CD4-positive, alpha-beta memory T cell (primary cell): Measurements from ENCODE around the gene CFAP100. TPM values are rescaled to one million over a fixed set of nuclear protein-coding genes. Genes with fewer than 3 reads are reported as not detected.

Experiments
- CTCF ChIA-PET: fragments of 350-600 bp; sonication (Branson Sonifier 250); formaldehyde crosslinking; loops from one replicate; lab custom pipeline; 2021; ENCODE audit warnings: inconsistent platforms; ENCODE audit not compliant: partially characterized antibody; lab: Charles Lee
- POLR2A ChIA-PET: fragments of 350-600 bp; sonication (Branson Sonifier 250); formaldehyde crosslinking; loops from one replicate; lab custom pipeline; 2021; ENCODE audit not compliant: partially characterized antibody; lab: Charles Lee
- DNase-seq, 5 donors: peaks; one replicate each; pipeline versions ENCODE4 v3.0.0 to v3.0.0-alpha.2; 2020 to 2022; ENCODE audit warnings: mixed read lengths in 1 of 5
- H3K27ac ChIP-seq: one replicate; pipeline ENCODE4 v1.7.0; 2013; ENCODE audit warnings: low read depth, low read length
- H3K27me3 ChIP-seq: 2 replicates; pipeline ENCODE4 v1.7.0; 2013; ENCODE audit warnings: mild to moderate bottlenecking, low read length, moderate library complexity; ENCODE audit not compliant: insufficient read depth
- H3K36me3 ChIP-seq: 2 replicates; pipeline ENCODE4 v1.7.0; 2013; ENCODE audit warnings: mild to moderate bottlenecking, low read length, moderate library complexity; ENCODE audit not compliant: insufficient read depth
- H3K4me1 ChIP-seq: 2 replicates; pipeline ENCODE4 v1.7.0; 2013; ENCODE audit warnings: mild to moderate bottlenecking, low read length, moderate library complexity; ENCODE audit not compliant: insufficient read depth
- H3K4me3 ChIP-seq, 2 donors: one replicate each; pipeline ENCODE4 v1.7.0; 2013; ENCODE audit warnings: low read length in 2 of 2, mild to moderate bottlenecking in 1 of 2
- H3K9me3 ChIP-seq, 2 donors: one replicate each; pipeline ENCODE4 v1.7.0; 2013; ENCODE audit warnings: low read length in 2 of 2, control low read depth in 1 of 2; ENCODE audit not compliant: control insufficient read depth in 1 of 2
- H3K27ac Mint-ChIP-seq, 7 donors: one replicate each; pipeline ENCODE4 v1.8.0; 2020 to 2021; ENCODE audit warnings: mixed read lengths in 7 of 7, mild to moderate bottlenecking in 6 of 7, inconsistent platforms in 3 of 7, moderate library complexity in 3 of 7
- H3K27me3 Mint-ChIP-seq, 2 donors: one replicate each; pipeline ENCODE4 v1.8.0; 2020 to 2021; ENCODE audit warnings: mixed read lengths in 2 of 2
- H3K36me3 Mint-ChIP-seq, 2 donors: one replicate each; pipeline ENCODE4 v1.8.0; 2020 to 2021; ENCODE audit warnings: mixed read lengths in 2 of 2, inconsistent platforms in 1 of 2, mild to moderate bottlenecking in 1 of 2
- H3K4me1 Mint-ChIP-seq, 4 donors: one replicate each; pipeline ENCODE4 v1.8.0; 2020 to 2021; ENCODE audit warnings: mixed read lengths in 4 of 4, mild to moderate bottlenecking in 1 of 4
- H3K4me3 Mint-ChIP-seq, 8 donors: one replicate each; pipeline ENCODE4 v1.8.0; 2020 to 2021; ENCODE audit warnings: mixed read lengths in 8 of 8, mild to moderate bottlenecking in 7 of 8, moderate library complexity in 6 of 8, inconsistent platforms in 3 of 8
- H3K9me3 Mint-ChIP-seq, 8 donors: one replicate each; pipeline ENCODE4 v1.8.0; 2020 to 2021; ENCODE audit warnings: mixed read lengths in 8 of 8, mild to moderate bottlenecking in 5 of 8, inconsistent platforms in 3 of 8, moderate library complexity in 1 of 8
- intact Hi-C: fragments of 100-400 bp; cut with micrococcal nuclease; formaldehyde crosslinking; loops from one replicate; pipeline ENCODE4 v1.15.1; 2023
- polyA plus RNA-seq, 2 donors: library from polyadenylated mRNA; unstranded; fragments of 300-500 nt; fragmentation: Illumina TruSeq; gene quantifications; one replicate each; pipeline ENCODE4 v1.2.3, GENCODE V29; 2021
- total RNA-seq, 2 experiments: library from RNA; stranded (reverse); gene quantifications; one replicate each; pipeline ENCODE4 v1.2.3, GENCODE V29; 2021

The CFAP100 gene
- total and polyA plus RNA-seq, 4 experiments from 2014 or later: not detected

- no peak for DNase-seq
- intact Hi-C loops: no loop called here
- Mint-ChIP-seq H3K27ac (peak overlapping the region in 1 of 7 donors; percentile 23), H3K27me3 (no peaks in the 10 kb centered on the region), H3K4me1 (peaks cover 0 to 4% (median 1%) of the 10 kb centered on the region in 4 donors), H3K9me3 (no peaks in the 10 kb centered on the region), H3K4me3 (no peak overlapping the region), H3K36me3 (peaks cover 28 to 72% of the 10 kb centered on the region in 2 donors)
- ChIA-PET CTCF (no interaction called here), POLR2A (no interaction called here)
- Histone ChIP-seq H3K9me3 (no peaks in the 10 kb centered on the region), H3K36me3 (peaks cover 35% of the 10 kb centered on the region), H3K4me3 (no peak overlapping the region), H3K27ac (no peak overlapping the region), H3K27me3 (no peaks in the 10 kb centered on the region), H3K4me1 (no peaks in the 10 kb centered on the region)
These were observed 55.5 kb downstream of the CFAP100 start for GRCh38 chr3:126450219-126450618.

- Mint-ChIP-seq H3K4me3 (no peak overlapping the region), H3K36me3 (peaks cover 31 to 73% of the 10 kb centered on the region in 2 donors), H3K4me1 (peaks cover 0 to 5% (median 4%) of the 10 kb centered on the region in 4 donors), H3K27ac (peak overlapping the region in 1 of 7 donors; percentile 51), H3K27me3 (no peaks in the 10 kb centered on the region), H3K9me3 (no peaks in the 10 kb centered on the region)
- intact Hi-C loops: no loop called here
- H3K27me3 ChIP-seq: no peaks in the 10 kb centered on the region
- no peak overlapping the region for H3K27ac ChIP-seq
- no peaks in the 10 kb centered on the region for H3K9me3 ChIP-seq
- CTCF ChIA-PET: no interaction called here
- no peaks in the 10 kb centered on the region for H3K4me1 ChIP-seq
- no peak overlapping the region for H3K4me3 ChIP-seq
- no peak for DNase-seq
- POLR2A ChIA-PET: no interaction called here
- H3K36me3 ChIP-seq: peaks cover 38% of the 10 kb centered on the region
These were observed 56.0 kb downstream of the CFAP100 start for GRCh38 chr3:126450744-126451143.

GRCh38 chr3:126451511-126451910, 56.8 kb downstream of the CFAP100 start:
- CTCF ChIA-PET: no interaction called here
- peaks cover 44% of the 10 kb centered on the region for H3K36me3 ChIP-seq
- Mint-ChIP-seq H3K27me3 (no peaks in the 10 kb centered on the region), H3K4me3 (no peak overlapping the region), H3K27ac (peak overlapping the region in 1 of 7 donors; percentile 59), H3K9me3 (no peaks in the 10 kb centered on the region), H3K4me1 (peaks cover 2 to 10% (median 5%) of the 10 kb centered on the region in 4 donors), H3K36me3 (peaks cover 28 to 77% of the 10 kb centered on the region in 2 donors)
- H3K4me1 ChIP-seq: no peaks in the 10 kb centered on the region
- H3K9me3 ChIP-seq: no peaks in the 10 kb centered on the region
- no peak overlapping the region for H3K27ac ChIP-seq
- POLR2A ChIA-PET: interaction anchor here (1.0 kb wide), 1 partner anchor 13 kb away, joined by 3 read pairs; no protein-coding TSS in a partner anchor
- H3K27me3 ChIP-seq: no peaks in the 10 kb centered on the region
- intact Hi-C loops: no loop called here
- no peak for DNase-seq
- H3K4me3 ChIP-seq: no peak overlapping the region

- H3K9me3 Mint-ChIP-seq: no peaks in the 10 kb centered on the region
- Histone ChIP-seq H3K27ac (no peak overlapping the region), H3K27me3 (no peaks in the 10 kb centered on the region), H3K4me3 (no peak overlapping the region), H3K9me3 (no peaks in the 10 kb centered on the region), H3K4me1 (no peaks in the 10 kb centered on the region), H3K36me3 (peaks cover 49% of the 10 kb centered on the region)
- peaks cover 6 to 12% (median 9%) of the 10 kb centered on the region in 4 donors for H3K4me1 Mint-ChIP-seq
- peaks cover 34 to 80% of the 10 kb centered on the region in 2 donors for H3K36me3 Mint-ChIP-seq
- H3K27me3 Mint-ChIP-seq: no peaks in the 10 kb centered on the region
- no peak for DNase-seq
- H3K27ac Mint-ChIP-seq: no peak overlapping the region
- ChIA-PET POLR2A (interaction anchor here (1.0 kb wide), 1 partner anchor 13 kb away, joined by 3 read pairs; no protein-coding TSS in a partner anchor), CTCF (no interaction called here)
- H3K4me3 Mint-ChIP-seq: no peak overlapping the region
- intact Hi-C loops: no loop called here
These were observed 57.5 kb downstream of the CFAP100 start for GRCh38 chr3:126452213-126452612.

GRCh38 chr3:126454025-126454424, 59.3 kb downstream of the CFAP100 start:
- peak overlapping the region in 1 of 7 donors; percentile 1 for H3K27ac Mint-ChIP-seq
- Histone ChIP-seq H3K4me1 (no peaks in the 10 kb centered on the region), H3K9me3 (no peaks in the 10 kb centered on the region), H3K36me3 (peaks cover 66% of the 10 kb centered on the region), H3K27me3 (no peaks in the 10 kb centered on the region), H3K4me3 (no peak overlapping the region), H3K27ac (no peak overlapping the region)
- H3K4me1 Mint-ChIP-seq: peaks cover 9 to 17% (median 12%) of the 10 kb centered on the region in 4 donors
- H3K36me3 Mint-ChIP-seq: peaks cover 45 to 78% of the 10 kb centered on the region in 2 donors
- CTCF ChIA-PET: no interaction called here
- intact Hi-C loops: no loop called here
- POLR2A ChIA-PET: no interaction called here
- DNase-seq: no peak
- no peaks in the 10 kb centered on the region for H3K9me3 Mint-ChIP-seq
- no peak overlapping the region for H3K4me3 Mint-ChIP-seq
- H3K27me3 Mint-ChIP-seq: no peaks in the 10 kb centered on the region

GRCh38 chr3:126454437-126455198, 59.9 kb downstream of the CFAP100 start:
- peaks cover 72% of the 10 kb centered on the region for H3K36me3 ChIP-seq
- H3K27me3 ChIP-seq: no peaks in the 10 kb centered on the region
- Mint-ChIP-seq H3K4me3 (no peak overlapping the region), H3K9me3 (no peaks in the 10 kb centered on the region), H3K27ac (peak overlapping the region in 1 of 7 donors; percentile 9), H3K36me3 (peaks cover 46 to 82% of the 10 kb centered on the region in 2 donors), H3K27me3 (no peaks in the 10 kb centered on the region), H3K4me1 (peaks cover 10 to 17% (median 12%) of the 10 kb centered on the region in 4 donors)
- no peaks in the 10 kb centered on the region for H3K4me1 ChIP-seq
- no peak overlapping the region for H3K4me3 ChIP-seq
- ChIA-PET CTCF (interaction anchor here (0.6 kb wide), 1 partner anchor 543 kb away, joined by 4 read pairs; no protein-coding TSS in a partner anchor), POLR2A (interaction anchor here (1.5 kb wide), 1 partner anchor 17 kb away, joined by 4 read pairs; no protein-coding TSS in a partner anchor)
- no peak for DNase-seq
- H3K9me3 ChIP-seq: no peaks in the 10 kb centered on the region
- H3K27ac ChIP-seq: no peak overlapping the region
- intact Hi-C loops: no loop called here

- H3K4me3 ChIP-seq: no peak overlapping the region
- no peak overlapping the region for H3K4me3 Mint-ChIP-seq
- H3K9me3 ChIP-seq: no peaks in the 10 kb centered on the region
- H3K4me1 Mint-ChIP-seq: peaks cover 11 to 23% (median 16%) of the 10 kb centered on the region in 4 donors
- POLR2A ChIA-PET: interaction anchor here (1.5 kb wide), 1 partner anchor 15 kb away, joined by 4 read pairs; no protein-coding TSS in a partner anchor
- peaks cover 81% of the 10 kb centered on the region for H3K36me3 ChIP-seq
- DNase-seq: no peak
- no peak overlapping the region for H3K27ac Mint-ChIP-seq
- no peak overlapping the region for H3K27ac ChIP-seq
- no peaks in the 10 kb centered on the region for H3K4me1 ChIP-seq
- CTCF ChIA-PET: no interaction called here
- no peaks in the 10 kb centered on the region for H3K27me3 ChIP-seq
- no peaks in the 10 kb centered on the region for H3K27me3 Mint-ChIP-seq
- H3K9me3 Mint-ChIP-seq: no peaks in the 10 kb centered on the region
- peaks cover 54 to 82% of the 10 kb centered on the region in 2 donors for H3K36me3 Mint-ChIP-seq
- intact Hi-C loops: no loop called here
These were observed 61.5 kb downstream of the CFAP100 start for GRCh38 chr3:126456211-126456610.
